22Rv1 (cell line): ENCODE data around the gene PRAC2.

Experiments
- ZFX ChIP-seq: fragments of 450-650 bp; IDR thresholded peaks from 2 replicates; pipeline ENCODE4 v1.6.1; 2017; ENCODE audit warnings: antibody characterized with exemption, borderline replicate concordance
- TF ChIP-seq, protein P1 (sequence below): fragments of 450-650 bp; IDR thresholded peaks from 2 replicates; pipeline ENCODE4 v1.5.1; 2017; ENCODE audit warnings: mild to moderate bottlenecking

DNA sequence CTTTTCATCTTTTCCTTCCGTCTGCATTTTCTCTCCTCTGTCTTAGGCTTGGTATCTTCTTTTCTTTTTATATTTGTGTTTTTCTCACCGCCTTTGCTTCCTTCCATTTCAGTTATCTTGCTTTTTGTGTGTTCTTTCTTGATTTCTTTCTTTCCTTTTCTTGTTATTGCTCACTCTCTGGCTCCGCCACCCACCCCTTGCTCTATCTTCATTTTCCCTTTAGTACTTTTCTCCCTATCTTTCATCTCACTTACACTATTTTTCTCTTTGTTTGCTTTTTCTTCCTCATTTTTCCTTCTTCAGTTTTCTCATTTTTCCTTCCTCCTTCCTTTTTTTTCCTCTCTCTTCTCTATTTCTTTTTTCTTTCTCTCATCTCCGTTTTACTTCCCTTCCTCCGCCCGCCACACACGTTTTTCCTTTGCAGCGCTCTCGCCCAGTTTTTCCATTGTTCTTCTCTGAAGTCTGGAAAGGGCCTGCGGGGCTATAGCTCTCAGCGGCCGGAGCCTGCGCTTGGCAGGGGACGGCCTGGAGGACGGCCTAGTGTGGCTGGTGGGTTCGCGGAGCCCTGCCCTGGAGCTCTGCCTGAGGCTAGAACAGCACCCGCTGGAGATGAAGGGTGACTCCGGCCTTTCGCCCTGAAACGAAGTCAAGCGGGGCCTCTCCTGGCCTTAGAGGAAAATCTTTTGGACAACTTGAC is 10.8 kb downstream of the PRAC2 start:
- TF ChIP-seq, protein P1, sequence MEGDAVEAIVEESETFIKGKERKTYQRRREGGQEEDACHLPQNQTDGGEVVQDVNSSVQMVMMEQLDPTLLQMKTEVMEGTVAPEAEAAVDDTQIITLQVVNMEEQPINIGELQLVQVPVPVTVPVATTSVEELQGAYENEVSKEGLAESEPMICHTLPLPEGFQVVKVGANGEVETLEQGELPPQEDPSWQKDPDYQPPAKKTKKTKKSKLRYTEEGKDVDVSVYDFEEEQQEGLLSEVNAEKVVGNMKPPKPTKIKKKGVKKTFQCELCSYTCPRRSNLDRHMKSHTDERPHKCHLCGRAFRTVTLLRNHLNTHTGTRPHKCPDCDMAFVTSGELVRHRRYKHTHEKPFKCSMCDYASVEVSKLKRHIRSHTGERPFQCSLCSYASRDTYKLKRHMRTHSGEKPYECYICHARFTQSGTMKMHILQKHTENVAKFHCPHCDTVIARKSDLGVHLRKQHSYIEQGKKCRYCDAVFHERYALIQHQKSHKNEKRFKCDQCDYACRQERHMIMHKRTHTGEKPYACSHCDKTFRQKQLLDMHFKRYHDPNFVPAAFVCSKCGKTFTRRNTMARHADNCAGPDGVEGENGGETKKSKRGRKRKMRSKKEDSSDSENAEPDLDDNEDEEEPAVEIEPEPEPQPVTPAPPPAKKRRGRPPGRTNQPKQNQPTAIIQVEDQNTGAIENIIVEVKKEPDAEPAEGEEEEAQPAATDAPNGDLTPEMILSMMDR: no peak
- no peak for TF ChIP-seq ZFX
